ENCODE results near the gene DMD. TPM values are rescaled to one million over a fixed set of nuclear protein-coding genes. Genes with fewer than 3 reads are reported as not detected.

DMD gene
- total and polyA plus RNA-seq, 2 of the 8 experiments (the other 6 are each of a cell fraction or from before 2014, with no cell fraction given): 4.8 to 7.4 TPM

GRCh38 chrX:31663172-31663571, 1548.2 kb downstream of the DMD start:
- Histone ChIP-seq H4K91ac (replicated peaks; ENCODE audit: insufficient read length, low read length) (no peak overlapping the region), H3K9me3 (ENCODE audit: insufficient read depth in 2 of 2, low read depth in 1 of 2, low read length in 1 of 2) (no peaks in the 10 kb centered on the region), H3K27me3 (replicated peaks in 1 of 4; ENCODE audit: control insufficient read depth in 3 of 4, extremely low read depth in 1 of 4, insufficient read depth in 3 of 4, low read length in 3 of 4) (no peaks in the 10 kb centered on the region), H3K36me3 (ENCODE audit: control insufficient read depth in 2 of 4, insufficient read depth in 4 of 4, low read length in 3 of 4) (no peaks in the 10 kb centered on the region), H3K9ac (replicated peaks in 1 of 4; ENCODE audit: extremely low read depth in 1 of 4, low read depth in 3 of 4, low read length in 3 of 4) (no peak overlapping the region), H2BK20ac (ENCODE audit: low read length) (no peak overlapping the region), H3K56ac (replicated peaks; ENCODE audit: insufficient read length, low read depth, low read length) (no peak overlapping the region), H3K14ac (ENCODE audit: insufficient read length) (no peak overlapping the region), H3K79me2 (ENCODE audit: control insufficient read depth in 1 of 2, insufficient read depth in 2 of 2, low read length in 2 of 2) (no peaks in the 10 kb centered on the region), H2BK120ac (replicated peaks; ENCODE audit: low read depth, low read length) (no peak overlapping the region), H2AK5ac (ENCODE audit: low read depth, low read length) (no peak overlapping the region), H3K4me3 (ENCODE audit: extremely low read depth in 1 of 4, insufficient read depth in 2 of 4, low read depth in 3 of 4, low read length in 4 of 4) (no peak overlapping the region), H3K18ac (ENCODE audit: extremely low read depth, low read length) (no peak overlapping the region), H4K5ac (ENCODE audit: insufficient read length, low read depth, low read length) (no peak overlapping the region), H3K79me1 (ENCODE audit: low read depth, low read length) (no peaks in the 10 kb centered on the region), H3K4me2 (ENCODE audit: insufficient read depth in 1 of 2, low read depth in 2 of 2, low read length in 2 of 2) (no peak overlapping the region), H3K27ac (ENCODE audit: low read depth, low read length) (no peak overlapping the region), H4K8ac (ENCODE audit: extremely low read depth, insufficient read depth, low read length) (no peak overlapping the region), H3K23ac (ENCODE audit: insufficient read length) (no peak overlapping the region), H2AFZ (ENCODE audit: low read length) (no peak overlapping the region), H2BK15ac (ENCODE audit: low read length) (no peak overlapping the region), H3K4me1 (replicated peaks in 1 of 4; ENCODE audit: control insufficient read depth in 3 of 4, insufficient read depth in 4 of 4, low read length in 3 of 4) (no peaks in the 10 kb centered on the region), H3K4ac (replicated peaks; ENCODE audit: insufficient read length, low read depth, low read length) (no peak overlapping the region), H2BK12ac (ENCODE audit: low read depth, low read length) (no peak overlapping the region), H2BK5ac (ENCODE audit: low read depth, low read length) (no peak overlapping the region), H4K20me1 (replicated peaks in 1 of 2; ENCODE audit: control insufficient read depth in 1 of 2, insufficient read depth in 2 of 2, low read length in 2 of 2) (no peaks in the 10 kb centered on the region), H3K23me2 (ENCODE audit: low read depth, low read length) (no peaks in the 10 kb centered on the region)
- no peak for FAIRE-seq
- no peak for DNase-seq (ENCODE audit: low read depth in 1 of 2, low spot score in 2 of 2)
- ChIA-PET CTCF (ENCODE audit: partially characterized antibody) (interaction anchor here (0.6 kb wide), 1 partner anchor 499 kb away, joined by 3 read pairs; no protein-coding TSS in a partner anchor), POLR2A (ENCODE audit: partially characterized antibody) (no interaction called here)
- 92% methylated on average over 6 of the region's 6 CpGs; no CpG with 5 or more reads in 1 of the 2 experiments for WGBS, 2 experiments (ENCODE audit: extremely low coverage in 1 of 2, insufficient coverage in 1 of 2, insufficient read length in 1 of 2, insufficient replicate concordance in 2 of 2, low coverage in 1 of 2, low lambda C conversion rate in 2 of 2, missing lambda C conversion rate in 1 of 2)
- TF ChIP-seq BACH1 (IDR thresholded peaks at IDR 0.05; ENCODE audit: low read length) (no peak), JUND (IDR thresholded peaks at IDR 0.05; ENCODE audit: low read length) (no peak), EZH2 (IDR thresholded peaks at IDR 0.05; ENCODE audit: low read depth, low read length, severe bottlenecking) (no peak), RNF2 (IDR thresholded peaks at IDR 0.05; ENCODE audit: borderline replicate concordance, low read depth, low read length, missing control alignments, poor library complexity, severe bottlenecking) (no peak), RXRA (IDR thresholded peaks at IDR 0.05; ENCODE audit: insufficient read depth, low read depth, low read length) (no peak), FOSL1 (IDR thresholded peaks at IDR 0.05; ENCODE audit: insufficient read depth, low read depth, low read length) (no peak), TAF7 (optimal IDR thresholded peaks at IDR 0.05; ENCODE audit: borderline replicate concordance, low read depth, low read length) (no peak), RFX5 (IDR thresholded peaks at IDR 0.05; ENCODE audit: borderline replicate concordance, low read depth, low read length) (no peak), SIX5 (IDR thresholded peaks at IDR 0.05; ENCODE audit: low read depth, low read length) (no peak), TCF12 (IDR thresholded peaks at IDR 0.05; ENCODE audit: low read depth, low read length) (no peak), SP1 (IDR thresholded peaks at IDR 0.05; ENCODE audit: low read depth, low read length) (no peak), SP2 (IDR thresholded peaks at IDR 0.05; ENCODE audit: low read length) (no peak), HDAC6 (IDR thresholded peaks at IDR 0.05; ENCODE audit: low read depth, low read length) (no peak), KDM5A (IDR thresholded peaks at IDR 0.05; ENCODE audit: low read length) (no peak), MAFK (IDR thresholded peaks at IDR 0.05; ENCODE audit: low read depth, low read length) (no peak), CREB1 (IDR thresholded peaks at IDR 0.05) (no peak)

Measured in H1 (cell line).